Left forelimb (tissue), 1 donor: Measurements from ENCODE around the gene CD248.
"Not testable (repeated sequence)": the region's sequence is repeated elsewhere in the genome, so short reads cannot be mapped to it uniquely, and the experiment has no call there.

ENCODE experiments used
- DNase-seq: peaks from one replicate; pipeline ENCODE4 v3.0.0-alpha.2; 2018; ENCODE audit warnings: low spot score

Gene CD248, protein sequence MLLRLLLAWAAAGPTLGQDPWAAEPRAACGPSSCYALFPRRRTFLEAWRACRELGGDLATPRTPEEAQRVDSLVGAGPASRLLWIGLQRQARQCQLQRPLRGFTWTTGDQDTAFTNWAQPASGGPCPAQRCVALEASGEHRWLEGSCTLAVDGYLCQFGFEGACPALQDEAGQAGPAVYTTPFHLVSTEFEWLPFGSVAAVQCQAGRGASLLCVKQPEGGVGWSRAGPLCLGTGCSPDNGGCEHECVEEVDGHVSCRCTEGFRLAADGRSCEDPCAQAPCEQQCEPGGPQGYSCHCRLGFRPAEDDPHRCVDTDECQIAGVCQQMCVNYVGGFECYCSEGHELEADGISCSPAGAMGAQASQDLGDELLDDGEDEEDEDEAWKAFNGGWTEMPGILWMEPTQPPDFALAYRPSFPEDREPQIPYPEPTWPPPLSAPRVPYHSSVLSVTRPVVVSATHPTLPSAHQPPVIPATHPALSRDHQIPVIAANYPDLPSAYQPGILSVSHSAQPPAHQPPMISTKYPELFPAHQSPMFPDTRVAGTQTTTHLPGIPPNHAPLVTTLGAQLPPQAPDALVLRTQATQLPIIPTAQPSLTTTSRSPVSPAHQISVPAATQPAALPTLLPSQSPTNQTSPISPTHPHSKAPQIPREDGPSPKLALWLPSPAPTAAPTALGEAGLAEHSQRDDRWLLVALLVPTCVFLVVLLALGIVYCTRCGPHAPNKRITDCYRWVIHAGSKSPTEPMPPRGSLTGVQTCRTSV

DNA sequence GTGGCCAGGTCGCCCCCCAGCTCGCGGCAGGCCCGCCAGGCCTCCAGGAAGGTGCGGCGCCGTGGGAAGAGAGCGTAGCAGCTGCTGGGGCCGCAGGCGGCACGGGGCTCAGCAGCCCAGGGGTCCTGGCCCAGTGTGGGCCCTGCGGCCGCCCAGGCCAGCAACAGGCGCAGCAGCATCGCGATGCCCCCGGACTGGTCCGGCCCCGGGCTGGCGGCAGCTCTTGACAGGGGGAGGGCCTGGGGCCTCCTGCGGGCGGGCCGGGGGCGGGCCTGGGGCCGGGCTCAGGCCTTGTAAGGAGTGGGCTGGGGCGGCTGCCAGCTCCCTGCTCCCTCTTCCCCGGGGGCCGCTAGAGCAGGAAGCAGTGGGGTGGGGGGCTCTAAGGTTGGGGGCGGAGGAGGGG, at the start of gene CD248:
CD248 (minus strand) TSS at position 196 of the 403 bp plus-strand sequence; CDS start at position 179, 17 bp downstream.
- peak; percentile 87 for DNase-seq

DNA sequence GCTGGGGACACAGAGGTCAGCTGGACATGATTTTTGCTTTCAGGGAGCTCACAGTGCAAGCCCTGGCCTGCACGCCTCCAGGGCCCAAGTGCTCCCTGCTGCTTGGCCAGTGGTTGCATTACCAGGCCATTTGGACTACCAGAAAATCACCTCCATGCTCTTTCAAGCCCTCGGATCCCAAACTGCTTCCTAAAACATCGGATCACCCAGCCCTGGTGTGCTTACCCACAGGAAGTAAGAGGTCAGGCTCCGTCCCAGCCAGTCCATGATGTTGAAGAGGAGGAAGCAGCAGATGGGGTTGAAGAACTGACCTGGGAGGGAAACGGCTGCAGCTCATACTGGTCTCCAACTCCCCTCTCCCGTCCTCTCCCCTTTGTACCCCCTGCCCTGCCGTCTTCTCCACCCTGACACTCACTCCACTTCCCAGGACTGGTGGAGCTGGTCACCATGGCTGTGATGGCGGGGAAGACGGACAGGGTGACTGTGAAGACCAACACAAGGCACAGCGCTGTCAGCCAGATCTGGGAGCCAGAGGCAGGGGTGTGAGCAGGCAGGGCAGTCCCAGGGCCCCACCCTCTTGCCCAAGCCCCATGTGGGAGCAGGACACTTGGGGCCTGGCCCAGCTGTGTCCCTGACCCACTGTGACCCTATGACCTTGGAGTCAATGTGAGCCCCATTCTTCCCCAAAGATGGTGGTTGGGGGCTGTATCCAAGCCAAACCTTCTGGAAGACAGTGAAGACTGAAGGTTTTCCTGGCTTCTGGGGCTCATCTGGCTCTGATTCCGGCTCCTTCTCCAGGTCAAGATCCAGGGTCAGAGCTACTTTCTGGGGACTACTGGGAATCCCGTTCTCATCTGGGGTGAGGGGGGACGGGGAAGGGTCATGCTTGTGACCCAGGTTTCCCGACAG, 49.1 kb upstream of the CD248 start:
- DNase-seq = no peak

DNA sequence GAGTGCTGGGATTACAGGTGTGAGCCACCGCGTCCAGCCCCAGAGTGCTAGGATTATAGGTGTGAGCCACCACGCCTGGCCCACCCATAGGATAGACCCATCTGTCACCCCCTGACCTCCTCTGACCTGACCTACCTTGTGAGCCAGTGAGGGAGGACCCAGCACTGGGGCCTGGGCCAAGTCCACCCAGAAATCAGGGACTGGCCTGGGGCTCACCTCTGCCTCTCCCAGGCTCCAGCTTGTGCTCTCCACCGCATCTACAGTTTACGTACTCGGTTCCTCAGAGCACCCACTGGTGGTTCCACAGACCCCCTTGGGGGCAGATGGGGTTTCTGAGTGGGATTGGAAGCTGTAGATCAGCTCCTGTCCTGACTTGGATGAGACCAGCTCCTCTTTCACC, 48.3 kb upstream of the CD248 start:
- DNase-seq = no peak

DNA sequence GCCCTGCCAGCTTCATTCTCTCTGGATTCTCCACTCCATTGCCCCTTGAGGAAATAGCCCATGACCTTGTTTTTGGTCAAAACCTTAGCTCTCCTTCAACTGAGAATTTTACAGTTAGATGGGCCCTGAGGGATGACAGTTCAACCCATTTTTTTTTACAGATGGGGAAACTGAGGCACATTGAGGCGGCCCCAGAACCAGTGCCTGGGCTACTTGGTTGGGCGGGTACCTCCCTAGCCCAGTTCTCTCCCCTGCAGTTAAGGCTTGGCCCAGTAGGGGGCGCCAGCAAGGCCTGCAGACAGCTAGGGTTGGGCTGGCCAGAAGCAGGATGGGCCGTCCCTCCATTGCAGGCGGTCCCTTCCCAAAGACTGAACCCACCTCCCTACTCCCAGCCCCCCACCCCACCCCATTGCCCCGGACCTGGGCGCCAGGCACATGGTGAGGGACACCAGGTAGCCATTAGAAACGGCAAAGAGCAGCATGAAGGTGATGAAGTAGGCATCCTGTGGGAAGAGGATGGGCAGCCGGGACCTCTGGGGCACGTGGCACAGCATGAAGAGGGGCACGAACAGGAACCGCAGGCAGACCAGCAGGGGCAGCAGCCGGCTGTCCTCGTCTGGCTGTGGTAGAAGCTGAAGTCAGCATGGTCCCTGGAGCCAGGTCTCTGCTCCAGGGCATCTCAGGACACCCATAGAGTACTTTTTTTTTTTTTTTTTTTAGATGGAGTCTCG, 47.1 kb upstream of the CD248 start:
- DNase-seq = no peak

DNA sequence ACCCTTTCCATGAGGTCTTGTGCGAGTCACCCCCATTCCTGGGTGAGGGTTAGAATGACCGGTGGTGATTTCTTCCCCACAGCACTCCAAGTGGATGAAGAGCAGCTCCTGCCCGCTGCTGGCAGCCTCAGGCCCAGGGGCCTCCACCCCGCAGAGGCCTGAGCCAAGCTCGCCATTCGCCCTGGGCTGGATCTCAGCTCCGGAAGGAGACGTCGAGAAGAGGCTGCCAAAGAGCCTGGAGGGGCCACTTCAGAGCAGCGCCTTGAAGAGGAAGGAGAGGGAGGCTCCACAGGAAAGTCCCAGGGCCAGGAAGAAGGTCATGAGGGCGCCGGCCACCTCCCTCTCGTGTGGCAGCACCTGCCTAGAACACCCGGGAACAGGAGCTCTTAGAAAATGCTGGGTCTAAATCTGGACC, 46.4 kb upstream of the CD248 start:
- DNase-seq = no peak

DNA sequence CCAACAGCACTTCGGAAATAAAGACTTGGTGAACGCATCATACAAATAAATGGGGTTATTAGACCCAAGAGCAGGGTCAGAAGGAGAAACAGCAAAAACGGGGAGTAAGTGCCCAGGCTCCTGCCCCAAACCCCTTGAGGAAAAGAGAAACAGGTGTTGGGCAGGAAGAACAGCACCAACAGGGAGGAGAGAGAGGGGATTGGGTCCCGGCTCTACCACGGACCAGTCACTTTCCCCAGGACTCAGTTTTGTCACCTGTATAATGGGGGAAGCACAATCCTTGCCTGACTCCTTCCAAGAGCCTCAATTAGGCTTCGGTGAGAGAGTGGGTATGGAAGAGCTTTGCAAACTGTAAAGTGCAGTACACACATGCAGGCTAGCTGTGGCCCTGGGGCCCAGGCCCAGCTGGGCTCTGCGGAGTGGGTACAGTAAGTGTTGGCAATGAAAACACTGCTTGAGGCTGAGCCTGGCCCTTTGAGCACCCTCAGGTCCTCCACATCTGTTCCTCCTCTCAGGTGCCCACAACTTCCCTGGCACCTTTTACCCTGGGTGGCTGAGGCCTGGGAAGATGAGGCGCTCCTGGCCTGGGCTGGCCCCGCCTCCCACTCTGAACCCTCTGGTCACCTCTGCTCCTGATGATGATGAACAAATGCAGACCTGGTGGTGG, 45.8 kb upstream of the CD248 start:
- no peak for DNase-seq

DNA sequence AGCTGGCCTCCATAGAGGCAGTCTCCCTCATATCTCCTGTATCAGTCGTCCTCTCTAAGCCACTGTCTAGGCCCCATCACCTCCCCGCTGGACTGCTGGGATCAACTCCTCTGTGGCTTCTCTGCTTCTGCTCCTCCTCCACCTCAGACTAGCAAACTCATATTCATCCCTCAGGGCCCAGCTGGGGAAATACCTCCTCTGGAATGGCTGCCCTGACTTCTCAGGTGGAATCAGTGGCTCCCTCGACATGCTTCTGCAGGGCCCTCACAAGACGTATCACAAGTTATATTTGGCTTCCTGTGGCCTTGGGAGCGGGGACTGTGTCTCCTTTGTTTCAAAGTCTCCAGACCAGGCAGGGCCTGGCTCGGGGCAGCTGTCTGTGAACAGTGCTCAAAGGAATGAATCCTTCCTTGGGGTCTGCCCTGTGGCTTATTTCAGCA, 44.7 kb upstream of the CD248 start:
- no peak for DNase-seq

DNA sequence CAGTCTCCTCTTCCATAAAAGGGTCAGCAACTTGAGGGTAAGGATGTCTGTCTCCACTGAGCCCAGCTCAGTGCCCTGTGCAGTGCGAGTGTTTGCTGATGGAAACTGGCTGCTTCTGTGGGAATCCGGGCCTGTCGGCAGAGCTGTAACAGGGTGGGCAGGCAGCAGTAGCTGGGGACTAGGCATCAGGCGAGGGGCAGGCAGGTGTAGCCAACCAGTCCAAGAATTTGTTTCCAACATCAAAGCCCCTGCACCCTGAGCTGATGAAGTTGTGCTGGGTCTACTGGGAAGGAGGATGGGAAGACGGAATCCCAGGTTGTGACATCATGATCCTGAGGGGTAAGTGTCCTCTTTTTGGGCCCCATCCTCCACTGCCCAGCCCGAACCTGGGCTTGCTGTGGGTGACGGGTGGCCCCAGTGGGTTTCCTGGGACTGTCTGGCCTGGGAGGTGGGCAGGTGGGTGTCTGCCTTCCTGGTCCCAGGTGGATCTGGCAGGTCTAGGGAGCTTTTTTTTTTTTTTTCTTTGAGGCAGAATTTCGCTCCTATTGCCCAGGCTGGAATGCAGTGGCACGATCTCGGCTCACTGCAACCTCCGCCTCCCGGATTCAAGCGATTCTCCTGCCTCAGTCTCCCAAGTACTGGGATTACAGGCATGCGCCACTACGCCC, 43.7 kb upstream of the CD248 start:
- no peak for DNase-seq

DNA sequence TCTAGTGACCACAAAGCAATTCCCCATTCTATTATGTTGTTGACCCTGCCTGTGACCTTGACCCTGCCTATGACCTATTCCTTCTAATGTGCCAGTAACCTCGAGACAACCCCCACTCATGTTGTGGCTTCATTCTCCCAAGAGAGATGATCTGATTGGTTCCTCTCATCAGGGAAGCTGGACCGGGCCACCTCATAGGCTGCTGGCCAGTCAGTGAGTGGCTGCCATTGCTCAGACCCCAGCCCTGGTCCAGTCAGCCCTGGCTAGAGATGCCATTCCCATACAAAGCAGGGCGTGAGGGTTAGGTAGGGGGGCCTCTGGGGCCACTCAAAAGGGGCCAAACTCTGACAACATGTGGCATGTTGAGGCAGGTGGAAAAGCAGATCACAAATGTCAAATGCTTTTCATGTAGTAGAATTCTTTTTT, 42.8 kb upstream of the CD248 start:
- DNase-seq = no peak

DNA sequence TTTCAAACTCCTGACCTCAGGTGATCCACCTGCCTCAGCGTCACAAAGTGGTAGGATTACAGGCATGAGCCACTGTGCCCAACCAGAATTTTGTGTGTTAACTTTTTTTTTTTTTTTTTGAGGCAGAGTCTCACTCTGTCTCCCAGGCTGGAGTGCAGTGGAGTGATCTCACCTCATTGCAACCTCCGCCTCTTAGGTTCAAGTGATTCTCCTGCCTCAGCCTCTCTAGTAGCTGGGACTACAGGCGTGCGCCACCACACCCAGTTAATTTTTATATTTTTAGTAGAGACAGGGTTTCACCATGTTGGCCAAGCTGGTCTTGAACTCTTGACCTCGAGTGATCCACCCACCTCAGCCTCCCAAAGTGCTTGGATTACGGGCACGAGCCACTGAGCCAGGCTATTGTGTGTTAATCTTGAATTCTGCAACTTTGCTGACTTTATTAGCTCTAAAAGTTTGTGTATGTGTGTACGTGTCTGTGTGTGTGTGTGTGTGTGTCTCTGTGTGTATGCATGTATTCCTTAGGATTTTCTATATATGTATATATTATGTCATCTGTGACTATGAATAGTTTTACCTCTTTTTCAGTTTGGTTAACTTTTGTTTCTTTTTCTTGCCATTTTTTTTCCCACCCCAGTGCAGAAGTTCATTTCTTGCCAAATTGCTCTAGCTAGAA, 33.9 kb upstream of the CD248 start:
- not testable (repeated sequence) for DNase-seq

DNA sequence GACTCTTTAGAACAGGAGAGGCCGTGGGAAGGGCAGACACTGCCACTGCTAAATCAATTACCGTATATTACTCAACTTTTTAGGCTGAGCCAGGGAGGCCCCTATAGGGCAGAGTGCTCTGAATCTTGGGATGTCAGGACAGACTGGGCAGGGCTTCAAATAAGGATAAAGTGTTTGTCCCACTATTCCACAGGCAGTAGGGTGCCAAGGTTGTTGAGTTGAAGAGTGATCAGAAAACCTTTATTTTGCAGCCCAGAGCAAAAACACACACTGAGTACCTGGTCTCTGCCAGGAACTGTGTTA, 32.2 kb upstream of the CD248 start:
- DNase-seq = no peak

DNA sequence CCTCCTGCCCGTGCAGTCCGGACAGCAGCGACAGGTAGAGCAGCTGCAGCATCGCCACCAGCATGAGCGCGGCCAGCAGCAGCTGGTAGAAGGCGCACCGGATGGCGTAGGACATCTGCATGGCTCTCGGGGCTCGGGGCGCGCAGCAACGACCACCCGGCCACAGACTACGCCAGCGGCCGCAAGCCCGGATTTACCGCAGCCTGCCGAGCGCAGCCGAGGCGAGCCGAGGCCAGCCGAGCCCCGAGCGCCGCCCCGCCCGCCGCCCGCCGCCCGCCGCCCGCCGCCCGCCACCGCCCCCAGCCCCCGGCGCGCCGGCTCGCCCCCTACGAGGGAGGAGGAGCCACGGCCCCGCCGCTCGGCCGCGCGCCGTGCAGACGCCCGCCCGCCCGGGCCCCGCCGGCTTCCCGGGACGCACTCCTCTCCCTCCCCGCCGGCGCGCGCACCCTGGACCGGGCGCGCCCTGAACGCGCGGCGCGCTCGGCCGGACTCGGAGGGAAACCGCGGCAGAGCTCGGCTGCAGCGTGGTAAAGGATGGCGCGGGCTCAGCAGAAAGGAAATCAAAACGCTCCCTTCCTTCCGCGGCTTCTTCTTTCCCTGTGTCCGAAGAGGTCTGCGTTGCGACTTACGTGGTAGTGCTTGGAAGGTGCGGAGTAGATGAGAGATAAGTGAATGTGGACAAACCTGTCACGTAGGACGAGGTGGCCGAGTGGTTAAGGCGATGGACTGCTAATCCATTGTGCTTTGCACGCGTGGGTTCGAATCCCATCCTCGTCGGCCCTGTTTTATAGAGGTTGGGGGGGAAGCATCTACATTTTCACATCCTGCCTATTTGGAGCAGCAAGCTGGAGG, 30.8 kb upstream of the CD248 start, which contains the start of gene B4GAT1:
B4GAT1 (minus strand) TSS at position 205 of the 852 bp plus-strand sequence; CDS start at position 121, 84 bp downstream.
- peak; percentile 92 for DNase-seq

DNA sequence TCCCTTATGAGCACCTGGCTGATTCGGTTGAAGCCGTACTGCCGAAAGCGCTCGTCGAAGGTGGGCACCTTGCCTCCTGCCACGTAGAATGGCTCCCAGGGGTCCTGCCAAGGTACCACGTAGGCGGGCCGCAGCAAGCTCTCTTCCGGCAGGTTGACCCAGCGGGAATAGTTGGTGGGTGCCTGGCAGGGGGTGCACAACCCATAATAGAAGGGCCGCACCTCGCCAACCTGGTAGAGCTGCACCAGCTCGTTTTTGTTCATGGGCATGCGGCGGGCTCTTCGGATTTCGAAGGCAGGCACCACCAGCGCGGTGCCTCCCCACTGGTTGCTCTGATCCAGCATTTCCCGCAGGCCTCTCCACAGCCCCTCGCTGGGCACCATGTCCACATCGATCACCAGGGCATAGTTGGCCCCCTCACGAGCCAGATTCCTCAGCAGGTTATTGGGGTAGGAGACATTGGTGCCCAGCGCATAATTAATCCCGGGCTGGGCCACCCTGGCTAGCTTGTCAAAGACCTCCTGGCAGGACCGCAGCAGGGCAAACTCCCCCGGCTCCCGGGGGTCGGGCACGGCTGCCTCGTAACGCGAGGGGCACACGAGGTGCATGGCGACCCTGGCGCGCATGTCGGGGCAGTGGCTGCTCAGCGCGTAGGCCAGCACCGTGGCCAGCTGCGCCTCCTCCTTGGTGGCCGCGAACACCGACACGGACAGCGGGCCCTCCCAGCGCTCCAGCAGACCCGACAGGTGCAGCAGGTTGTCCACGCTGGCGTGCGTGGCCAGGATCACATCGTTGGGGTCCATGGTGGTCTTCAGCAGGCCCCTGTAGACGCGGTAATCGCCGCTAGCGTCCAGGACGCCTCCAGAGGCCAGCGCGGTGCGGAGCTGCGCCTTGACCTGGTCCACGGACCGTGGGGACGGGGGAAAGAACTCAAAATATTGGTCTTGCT, 29.9 kb upstream of the CD248 start:
- no peak for DNase-seq

DNA sequence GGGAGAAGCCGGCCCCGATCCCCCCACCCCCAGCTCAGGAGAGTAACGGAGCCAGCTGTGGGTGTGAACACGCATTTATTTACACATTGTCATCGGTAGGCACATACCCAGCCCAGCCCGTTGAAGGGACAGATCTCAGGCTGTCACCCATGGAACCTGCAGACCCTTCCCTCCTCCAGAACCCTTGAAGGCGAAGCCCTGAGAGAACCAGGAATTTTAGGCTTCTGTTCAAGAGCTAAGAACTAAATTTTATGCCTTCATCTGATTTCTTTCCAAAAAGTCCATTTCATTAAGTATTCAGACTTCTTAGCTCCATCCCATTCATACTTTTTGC, 28.4 kb upstream of the CD248 start:
- no peak for DNase-seq

DNA sequence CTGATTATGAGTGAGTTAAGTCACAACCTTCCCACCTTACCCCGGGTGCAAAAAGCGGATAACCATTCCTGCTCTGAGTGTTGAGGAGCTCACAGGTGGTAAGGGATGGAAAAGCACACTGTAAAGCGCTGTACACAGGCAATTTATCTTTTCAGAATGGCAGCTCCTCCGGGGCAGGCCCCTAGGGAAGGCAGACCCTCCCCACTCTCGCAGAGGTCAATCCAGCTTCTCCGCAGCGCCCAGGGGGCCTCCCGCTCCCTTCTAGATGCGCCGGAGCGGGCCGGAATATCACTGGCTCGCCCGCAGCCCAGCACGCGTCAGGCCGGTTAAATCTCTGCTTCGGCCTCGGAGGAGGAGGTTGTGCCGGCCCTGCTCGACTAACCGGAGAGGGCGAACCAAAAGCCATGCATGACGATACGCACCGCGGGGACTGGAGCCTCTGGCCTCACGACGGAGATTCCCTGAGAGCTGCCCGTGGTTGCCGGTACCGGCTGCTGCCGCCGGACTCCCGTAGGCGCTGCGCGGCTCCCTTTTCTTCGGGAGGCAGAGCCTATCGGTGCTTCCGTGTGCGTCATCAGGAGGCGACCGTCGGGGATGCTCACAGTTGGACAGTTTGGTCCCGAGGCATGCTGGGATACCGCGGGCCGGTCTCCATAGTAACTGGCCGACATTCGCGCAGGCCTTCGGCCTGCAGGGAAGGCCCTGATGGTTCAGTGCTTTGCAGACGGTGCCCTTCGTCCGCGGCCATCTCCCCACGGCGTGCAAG, 27.9 kb upstream of the CD248 start, which contains the start of gene BRMS1:
BRMS1 (minus strand) TSS at position 555 of the 766 bp plus-strand sequence. CDS start 2,870 bp downstream, outside the sequence.
- DNase-seq = peak; percentile 98

DNA sequence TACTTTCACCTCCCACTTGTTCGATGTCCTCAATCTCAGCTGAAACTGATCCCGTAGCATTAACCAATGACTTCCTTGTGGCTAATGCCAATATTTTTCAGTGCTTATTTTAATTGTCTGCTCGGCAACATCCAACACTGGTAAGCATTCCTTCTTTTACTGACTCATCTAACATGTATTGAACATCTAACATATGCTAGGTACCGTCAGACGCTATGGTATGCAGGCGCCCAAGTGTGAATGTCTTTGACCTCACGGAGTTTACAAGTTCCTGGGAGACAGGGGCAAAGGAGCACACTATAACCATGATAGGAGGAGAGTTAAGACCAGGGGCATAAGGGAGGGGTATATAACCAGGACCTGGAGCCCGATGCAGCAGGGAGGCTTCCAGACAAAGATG, 26.3 kb upstream of the CD248 start:
- no peak for DNase-seq
